Right cardiac atrium (tissue), 5 donors: Measurements from ENCODE around the gene LRRTM4. TPM values are rescaled to one million over a fixed set of nuclear protein-coding genes. Genes with fewer than 3 reads are reported as not detected.
A peak's percentile ranks its signal among the peaks of the same experiment; 100 is the strongest.

Experiments used
- ATAC-seq, 2 donors: fragments of 200-7000 bp; cut with Tn5 transposase; one replicate each; pipeline versions ENCODE4 v1.8.0 to v1.9.1; 2020; ENCODE audit warnings: moderate library complexity in 2 of 2, mild to moderate bottlenecking in 1 of 2
- DNase-seq, 3 donors: peaks; one replicate each; pipeline ENCODE4 v3.0.0-alpha.2; 2020
- H3K27ac ChIP-seq: one replicate; pipeline ENCODE4 v1.5.1; 2013; ENCODE audit warnings: mild to moderate bottlenecking, low read length, control low read depth, moderate library complexity
- H3K27me3 ChIP-seq: one replicate; pipeline ENCODE4 v1.6.1; 2013; ENCODE audit not compliant: control insufficient read depth, insufficient read depth
- H3K4me1 ChIP-seq: one replicate; pipeline ENCODE4 v1.6.1; 2013; ENCODE audit warnings: low read length; ENCODE audit not compliant: control insufficient read depth, insufficient read depth
- H3K4me3 ChIP-seq: one replicate; pipeline ENCODE4 v1.5.1; 2013; ENCODE audit warnings: low read length, control low read depth
- H3K9me3 ChIP-seq: one replicate; pipeline ENCODE4 v1.6.1; 2013; ENCODE audit warnings: low read length; ENCODE audit not compliant: control insufficient read depth
- WGBS: extraction: QIAGEN DNeasy Blood & Tissue Kit; methylation state at CpG from one replicate; pipeline ENCODE4 v1.1.7; 2013; 5-methylcytosine and 5-hydroxymethylcytosine counted together
- intact Hi-C, 4 donors: fragments of 100-400 bp; cut with DNase I; formaldehyde crosslinking; loops; one replicate each; pipeline versions ENCODE4 v1.11.0 to v1.14.0; 2022 to 2023
- polyA plus RNA-seq: library from polyadenylated mRNA; stranded (reverse); fragments of 200-250 nt; gene quantifications from one replicate; pipeline ENCODE4 v1.2.3, GENCODE V29; 2013
- total RNA-seq, 4 donors: library from RNA; stranded (reverse); fragmentation: NEBNext Ultra II Directional; extraction: Animal tissue kit (Norgen Biotek cat#: 25700); gene quantifications; one replicate each; pipeline ENCODE4 v1.2.1, GENCODE V29; 2021
- donor health status: healthy with polysubstance abuse.
- donor health status: DM: no; HTN: yes; CAD: no.
- donor health status: DM: no; HTN: no; CAD: no.
- donor health status: DM: no; HTN: yes; CAD: no; lungs with severe emphysema.
- donor health status: DM: yes; HTN: yes; CAD: no.

LRRTM4 gene
- total and polyA plus RNA-seq, 5 donors, result 0.09 to 1.0 (median 0.59) TPM

GRCh38 chr2:76997296-76997695 lies 524.9 kb downstream of the LRRTM4 start:
- no peak for ATAC-seq
- WGBS, result 79% methylated on average over 1 of the region's 1 CpG
- intact Hi-C loops, result no loop called here

GRCh38 chr2:76985387-76986136 lies 536.6 kb downstream of the LRRTM4 start:
- ATAC-seq (no peak), DNase-seq (no peak)
- no peaks in the 10 kb centered on the region for H3K4me1 ChIP-seq
- no peak overlapping the region for H3K27ac ChIP-seq
- no peak overlapping the region for H3K4me3 ChIP-seq
- H3K27me3 ChIP-seq, result no peaks in the 10 kb centered on the region
- WGBS, result 37% methylated on average over 11 of the region's 11 CpGs
- intact Hi-C loops, result no loop called here
- H3K9me3 ChIP-seq, result no peaks in the 10 kb centered on the region

More at GRCh38 chr2:76997296-76997695, 524.9 kb downstream of the LRRTM4 start:
- no peak overlapping the region for H3K4me3 ChIP-seq
- H3K4me1 ChIP-seq, result no peaks in the 10 kb centered on the region
- H3K27me3 ChIP-seq, result no peaks in the 10 kb centered on the region
- no peaks in the 10 kb centered on the region for H3K9me3 ChIP-seq
- no peak overlapping the region for H3K27ac ChIP-seq
- DNase-seq, result no peak

GRCh38 chr2:76984359-76984758 lies 537.8 kb downstream of the LRRTM4 start:
- no peak for ATAC-seq

GRCh38 chr2:76980067-76980787 lies 541.9 kb downstream of the LRRTM4 start:
- intact Hi-C loops, result no loop called here

More at GRCh38 chr2:76984359-76984758, 537.8 kb downstream of the LRRTM4 start:
- no peak overlapping the region for H3K27ac ChIP-seq
- H3K27me3 ChIP-seq, result no peaks in the 10 kb centered on the region
- intact Hi-C loops, result no loop called here
- 46% methylated on average over 2 of the region's 2 CpGs for WGBS
- DNase-seq, result no peak
- no peaks in the 10 kb centered on the region for H3K4me1 ChIP-seq
- no peaks in the 10 kb centered on the region for H3K9me3 ChIP-seq
- no peak overlapping the region for H3K4me3 ChIP-seq

GRCh38 chr2:76977846-76978727 lies 544.1 kb downstream of the LRRTM4 start:
- 79% methylated on average over 3 of the region's 3 CpGs for WGBS
- no peak overlapping the region for H3K27ac ChIP-seq
- no peaks in the 10 kb centered on the region for H3K27me3 ChIP-seq
- no peak for ATAC-seq
- no peaks in the 10 kb centered on the region for H3K4me1 ChIP-seq
- DNase-seq, result no peak
- intact Hi-C loops, result no loop called here
- no peak overlapping the region for H3K4me3 ChIP-seq
- H3K9me3 ChIP-seq, result no peaks in the 10 kb centered on the region

More at GRCh38 chr2:76980067-76980787, 541.9 kb downstream of the LRRTM4 start:
- Histone ChIP-seq H3K4me1 (no peaks in the 10 kb centered on the region), H3K27ac (no peak overlapping the region), H3K9me3 (no peaks in the 10 kb centered on the region), H3K27me3 (no peaks in the 10 kb centered on the region), H3K4me3 (no peak overlapping the region)
- DNase-seq (no peak), ATAC-seq (no peak)
- WGBS, result 46% methylated on average over 3 of the region's 3 CpGs

- H3K27ac ChIP-seq, result no peak overlapping the region
- H3K4me1 ChIP-seq, result no peaks in the 10 kb centered on the region
- H3K27me3 ChIP-seq, result no peaks in the 10 kb centered on the region
- H3K4me3 ChIP-seq, result no peak overlapping the region
- H3K9me3 ChIP-seq, result no peaks in the 10 kb centered on the region
- no peak for ATAC-seq
- DNase-seq, result no peak
- intact Hi-C loops, result no loop called here
These were observed 546.4 kb downstream of the LRRTM4 start for GRCh38 chr2:76975752-76976151.

- H3K4me1 ChIP-seq, result no peaks in the 10 kb centered on the region
These were observed 548.6 kb downstream of the LRRTM4 start for GRCh38 chr2:76973610-76974009.

GRCh38 chr2:76965772-76966171 lies 556.4 kb downstream of the LRRTM4 start:
- intact Hi-C loops, result no loop called here
- Histone ChIP-seq H3K9me3 (no peaks in the 10 kb centered on the region), H3K27me3 (no peaks in the 10 kb centered on the region), H3K4me3 (no peak overlapping the region), H3K4me1 (no peaks in the 10 kb centered on the region), H3K27ac (no peak overlapping the region)
- DNase-seq, result no peak
- no peak for ATAC-seq
- WGBS, result 71% methylated on average over 2 of the region's 2 CpGs

More at GRCh38 chr2:76973610-76974009, 548.6 kb downstream of the LRRTM4 start:
- 94% methylated on average over 4 of the region's 4 CpGs for WGBS
- Histone ChIP-seq H3K9me3 (no peaks in the 10 kb centered on the region), H3K27me3 (no peaks in the 10 kb centered on the region), H3K27ac (no peak overlapping the region), H3K4me3 (no peak overlapping the region)
- ATAC-seq (no peak), DNase-seq (no peak)
- intact Hi-C loops, result no loop called here

GRCh38 chr2:76958749-76959148 lies 563.4 kb downstream of the LRRTM4 start:
- 18% methylated on average over 3 of the region's 3 CpGs for WGBS
- intact Hi-C loops, result no loop called here
- ATAC-seq, result no peak

GRCh38 chr2:76953733-76954347 lies 568.3 kb downstream of the LRRTM4 start:
- Histone ChIP-seq H3K27ac (no peak overlapping the region), H3K9me3 (no peaks in the 10 kb centered on the region), H3K4me3 (no peak overlapping the region), H3K4me1 (no peaks in the 10 kb centered on the region), H3K27me3 (no peaks in the 10 kb centered on the region)
- WGBS, result 57% methylated on average over 3 of the region's 3 CpGs
- intact Hi-C loops, result no loop called here
- peak in 1 of 2 donors; percentile 35 for ATAC-seq
- DNase-seq, result no peak

More at GRCh38 chr2:76958749-76959148, 563.4 kb downstream of the LRRTM4 start:
- Histone ChIP-seq H3K9me3 (no peaks in the 10 kb centered on the region), H3K27me3 (no peaks in the 10 kb centered on the region), H3K4me3 (no peak overlapping the region), H3K4me1 (no peaks in the 10 kb centered on the region), H3K27ac (no peak overlapping the region)
- DNase-seq, result no peak
